ENCODE measurements around the gene SH2D3A.

SH2D3A gene

DNA sequence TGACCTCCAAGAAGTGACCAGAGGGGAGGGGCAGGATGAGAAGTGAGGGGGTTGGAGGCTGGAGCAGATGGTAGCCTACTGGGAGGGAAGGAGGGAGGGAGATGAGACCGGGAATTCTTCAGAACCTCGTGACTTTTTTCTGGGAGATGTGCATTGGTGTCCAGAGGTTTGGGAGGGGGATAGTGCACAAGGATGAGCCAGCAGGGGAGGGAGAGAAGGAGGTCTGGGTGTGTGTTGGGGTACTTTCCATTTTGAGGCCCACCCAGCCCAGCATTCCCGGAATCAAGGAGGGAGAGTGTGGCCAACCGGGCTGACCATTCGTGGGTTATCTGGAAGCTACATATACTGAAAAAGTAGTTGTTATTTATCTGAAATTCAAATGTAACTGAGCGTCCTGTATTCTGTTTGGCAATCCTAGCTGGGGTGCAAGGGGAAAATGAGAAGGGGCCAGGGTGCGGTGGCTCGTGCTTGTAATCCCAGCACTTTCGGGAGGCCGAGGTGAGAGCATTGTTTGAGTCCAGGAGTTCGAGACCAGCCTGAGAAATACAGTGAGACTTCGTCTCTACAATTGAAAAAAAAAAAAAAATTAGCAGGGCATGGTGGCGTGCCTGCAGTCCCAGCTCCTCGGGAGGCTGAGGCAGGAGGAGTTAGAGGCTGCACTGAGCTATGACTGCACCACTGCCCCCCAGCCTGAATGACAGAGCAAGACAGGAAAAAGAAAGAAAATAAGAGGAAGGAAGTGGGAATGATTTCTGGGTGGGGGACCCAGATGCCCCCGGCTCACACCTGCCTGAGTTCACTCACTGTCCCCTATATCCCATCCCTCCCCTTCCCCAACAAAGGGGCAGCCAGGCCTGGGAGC lies 42.4 kb downstream of the SH2D3A start:
- TF ChIP-seq, protein P1, sequence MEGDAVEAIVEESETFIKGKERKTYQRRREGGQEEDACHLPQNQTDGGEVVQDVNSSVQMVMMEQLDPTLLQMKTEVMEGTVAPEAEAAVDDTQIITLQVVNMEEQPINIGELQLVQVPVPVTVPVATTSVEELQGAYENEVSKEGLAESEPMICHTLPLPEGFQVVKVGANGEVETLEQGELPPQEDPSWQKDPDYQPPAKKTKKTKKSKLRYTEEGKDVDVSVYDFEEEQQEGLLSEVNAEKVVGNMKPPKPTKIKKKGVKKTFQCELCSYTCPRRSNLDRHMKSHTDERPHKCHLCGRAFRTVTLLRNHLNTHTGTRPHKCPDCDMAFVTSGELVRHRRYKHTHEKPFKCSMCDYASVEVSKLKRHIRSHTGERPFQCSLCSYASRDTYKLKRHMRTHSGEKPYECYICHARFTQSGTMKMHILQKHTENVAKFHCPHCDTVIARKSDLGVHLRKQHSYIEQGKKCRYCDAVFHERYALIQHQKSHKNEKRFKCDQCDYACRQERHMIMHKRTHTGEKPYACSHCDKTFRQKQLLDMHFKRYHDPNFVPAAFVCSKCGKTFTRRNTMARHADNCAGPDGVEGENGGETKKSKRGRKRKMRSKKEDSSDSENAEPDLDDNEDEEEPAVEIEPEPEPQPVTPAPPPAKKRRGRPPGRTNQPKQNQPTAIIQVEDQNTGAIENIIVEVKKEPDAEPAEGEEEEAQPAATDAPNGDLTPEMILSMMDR (IDR thresholded peaks at IDR 0.05; ENCODE audit: low read depth, low read length, missing control alignments): no peak
- in situ Hi-C loops (cut with HindIII; ENCODE audit: low pct_ligation_motif_present, low sequenced_read_pairs): no loop called here
- no peaks in the 10 kb centered on the region for H3K36me3 ChIP-seq (replicated peaks)
- H3K27me3 ChIP-seq (replicated peaks): no peaks in the 10 kb centered on the region
- H3K27ac ChIP-seq: no peak overlapping the region
- no peak for DNase-seq
- H3K4me3 ChIP-seq (ENCODE audit: low read depth, low read length): no peak overlapping the region

DNA sequence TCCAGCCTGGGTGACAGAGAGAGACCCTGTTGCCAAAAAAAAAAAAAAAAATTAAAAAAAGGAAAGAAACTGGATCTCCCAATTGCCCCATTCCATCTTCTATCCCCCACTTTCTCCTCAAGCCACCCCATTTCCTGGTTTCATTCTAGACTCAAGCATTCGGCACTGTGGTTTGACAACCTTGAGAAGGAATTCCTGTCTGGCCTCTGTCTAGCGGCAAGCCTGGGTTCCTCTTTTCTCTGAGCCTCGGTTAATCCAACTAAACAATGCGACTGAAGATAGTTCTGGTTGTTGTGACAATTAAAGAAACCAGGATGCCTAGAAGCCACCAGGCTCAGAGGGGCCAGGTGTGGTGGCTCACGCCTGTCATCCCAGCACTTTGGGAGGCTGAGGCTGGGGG lies 43.5 kb downstream of the SH2D3A start:
- Histone ChIP-seq H3K27ac (no peak overlapping the region), H3K4me3 (ENCODE audit: low read depth, low read length) (no peak overlapping the region), H3K36me3 (replicated peaks) (no peaks in the 10 kb centered on the region), H3K27me3 (replicated peaks) (no peaks in the 10 kb centered on the region)
- TF ChIP-seq, protein P1 (IDR thresholded peaks at IDR 0.05; ENCODE audit: low read depth, low read length, missing control alignments): no peak
- in situ Hi-C loops (cut with HindIII; ENCODE audit: low pct_ligation_motif_present, low sequenced_read_pairs): no loop called here
- no peak for DNase-seq

DNA sequence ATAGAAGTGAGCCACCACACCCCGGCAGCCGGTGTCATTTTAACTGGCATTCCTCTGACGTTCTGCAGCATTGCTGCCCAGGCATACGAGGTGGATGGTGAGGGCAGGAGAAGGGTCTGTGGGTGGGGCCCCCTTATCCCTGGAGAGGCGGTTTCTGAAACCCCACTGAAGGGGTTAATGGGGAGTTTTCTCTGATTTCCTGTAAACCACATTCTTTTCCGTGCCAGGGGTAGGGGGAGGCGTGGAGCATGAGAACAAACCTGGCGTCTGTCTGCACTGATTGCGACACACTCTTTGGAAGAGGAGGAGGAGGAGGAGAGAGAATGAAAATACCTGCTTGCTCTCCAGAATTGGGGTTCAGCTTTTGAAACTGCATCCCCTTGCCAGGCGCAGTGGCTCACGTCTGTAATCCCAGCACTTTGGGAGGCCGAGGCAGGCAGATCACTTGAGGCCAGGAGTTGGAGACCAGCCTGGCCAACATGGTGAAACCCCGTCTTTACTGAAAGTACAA lies 44.1 kb downstream of the SH2D3A start:
- in situ Hi-C loops (cut with HindIII; ENCODE audit: low pct_ligation_motif_present, low sequenced_read_pairs): no loop called here
- Histone ChIP-seq H3K27ac (no peak overlapping the region), H3K36me3 (replicated peaks) (no peaks in the 10 kb centered on the region), H3K27me3 (replicated peaks) (no peaks in the 10 kb centered on the region), H3K4me3 (ENCODE audit: low read depth, low read length) (no peak overlapping the region)
- DNase-seq: no peak
- TF ChIP-seq, protein P1 (IDR thresholded peaks at IDR 0.05; ENCODE audit: low read depth, low read length, missing control alignments): no peak

DNA sequence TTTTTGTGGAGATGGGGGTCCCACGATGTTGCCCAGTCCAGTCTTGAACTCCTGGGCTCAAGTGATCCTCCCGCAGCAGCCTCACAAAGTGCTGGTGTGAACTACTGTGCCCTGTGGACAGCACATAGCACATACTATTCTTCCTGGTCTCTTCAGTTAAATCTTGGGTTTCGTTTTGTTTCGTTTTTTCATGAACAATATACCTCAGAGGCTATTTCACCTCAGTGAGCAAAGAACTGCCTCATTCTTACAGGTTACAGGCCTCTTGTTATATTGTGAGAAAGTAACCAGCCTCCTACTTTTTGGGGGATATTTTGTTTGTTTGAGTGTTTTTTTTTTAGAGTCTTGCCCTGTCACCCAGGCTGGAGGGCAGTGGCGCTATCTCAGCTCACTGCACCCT lies 45.5 kb downstream of the SH2D3A start:
- no peak overlapping the region for H3K27ac ChIP-seq
- H3K27me3 ChIP-seq (replicated peaks): no peaks in the 10 kb centered on the region
- no peaks in the 10 kb centered on the region for H3K36me3 ChIP-seq (replicated peaks)
- in situ Hi-C loops (cut with HindIII; ENCODE audit: low pct_ligation_motif_present, low sequenced_read_pairs): no loop called here
- H3K4me3 ChIP-seq (ENCODE audit: low read depth, low read length): no peak overlapping the region
- no peak for DNase-seq
- TF ChIP-seq, protein P1 (IDR thresholded peaks at IDR 0.05; ENCODE audit: low read depth, low read length, missing control alignments): no peak

DNA sequence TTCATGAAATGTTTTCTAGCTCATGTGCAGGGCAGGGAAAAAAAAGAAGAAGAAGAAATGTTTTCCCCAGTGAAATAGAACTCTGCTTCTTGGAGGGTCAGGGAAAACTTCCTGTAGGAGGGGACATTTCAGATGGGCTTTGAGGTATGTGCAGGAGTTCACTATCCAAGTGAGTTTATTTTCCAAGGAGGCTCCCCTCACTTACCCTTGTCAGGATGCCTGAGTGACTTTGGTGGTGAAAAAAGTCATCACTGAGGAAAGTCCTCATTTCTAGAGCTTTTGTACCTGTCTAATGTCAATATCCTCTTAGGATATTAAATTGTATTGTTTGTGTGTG lies 46.1 kb downstream of the SH2D3A start:
- DNase-seq: no peak
- Histone ChIP-seq H3K4me3 (ENCODE audit: low read depth, low read length) (no peak overlapping the region), H3K27me3 (replicated peaks) (no peaks in the 10 kb centered on the region), H3K36me3 (replicated peaks) (no peaks in the 10 kb centered on the region), H3K27ac (no peak overlapping the region)
- in situ Hi-C loops (cut with HindIII; ENCODE audit: low pct_ligation_motif_present, low sequenced_read_pairs): no loop called here
- TF ChIP-seq, protein P1 (IDR thresholded peaks at IDR 0.05; ENCODE audit: low read depth, low read length, missing control alignments): no peak
